Peyer's patch (tissue), 4 donors: ENCODE data around the gene TSTD2. TPM values are rescaled to one million over a fixed set of nuclear protein-coding genes. Genes with fewer than 3 reads are reported as not detected.
"Not testable (repeated sequence)": the region's sequence is repeated elsewhere in the genome, so short reads cannot be mapped to it uniquely, and the experiment has no call there.

ENCODE experiments used
- DNase-seq, 3 donors: peaks; one replicate each; pipeline ENCODE4 v3.0.0-alpha.2; 2017 to 2019
- H3K27ac ChIP-seq, 4 donors: fragments of 200-600 bp; sonication (generic); one replicate each; pipeline ENCODE4 v1.5.1; 2016 to 2019
- H3K27me3 ChIP-seq, 2 donors: fragments of 200-600 bp; sonication (generic); one replicate each; pipeline ENCODE4 v1.5.1; 2019
- H3K36me3 ChIP-seq, 3 donors: fragments of 200-600 bp; sonication (generic); one replicate each; pipeline ENCODE4 v1.5.1; 2016 to 2019
- H3K4me1 ChIP-seq, 4 donors: fragments of 200-600 bp; sonication (generic); one replicate each; pipeline ENCODE4 v1.5.1; 2016 to 2019
- H3K4me3 ChIP-seq, 4 donors: fragments of 200-600 bp; sonication (generic); 1 replicate in 3 of 4; 2 replicates in 1 of 4; pipeline ENCODE4 v1.5.1; 2016 to 2019; ENCODE audit warnings: mild to moderate bottlenecking in 1 of 4
- H3K9me3 ChIP-seq, 4 donors: fragments of 200-600 bp; sonication (generic); one replicate each; pipeline ENCODE4 v1.5.1; 2016 to 2019; ENCODE audit warnings: mild to moderate bottlenecking in 1 of 4
- CTCF ChIP-seq, 6 experiments: fragments of 450-650 bp in 4 of 6; fragments of 200-600 bp in 2 of 6; sonication (generic) in 1 of 6; IDR thresholded peaks; one replicate each; pipeline ENCODE4 v1.5.1; 2017 to 2019; ENCODE audit warnings: antibody characterized with exemption in 6 of 6, mild to moderate bottlenecking in 3 of 6, moderate library complexity in 1 of 6
- POLR2A ChIP-seq, 2 donors: fragments of 450-650 bp; IDR thresholded peaks; one replicate each; pipeline ENCODE4 v1.5.1; 2017; ENCODE audit warnings: antibody characterized with exemption in 2 of 2, mild to moderate bottlenecking in 2 of 2, moderate library complexity in 2 of 2
- total RNA-seq, 4 donors: library from RNA; depleted of rRNA; stranded (reverse); fragments of >200 nt; gene quantifications; one replicate each; pipeline ENCODE4 v1.1.0, GENCODE V29; 2016

The TSTD2 gene
- total RNA-seq, 4 donors from 2014 or later = 17.2 to 32.2 (median 21.8) TPM

GRCh38 chr9:97591535-97591934 is 41.6 kb downstream of the TSTD2 start:
- H3K27me3 ChIP-seq = no peaks in the 10 kb centered on the region
- DNase-seq = no peak
- no peak overlapping the region for H3K4me3 ChIP-seq
- H3K36me3 ChIP-seq = no peaks in the 10 kb centered on the region
- H3K4me1 ChIP-seq = no peaks in the 10 kb centered on the region
- no peak for TF ChIP-seq POLR2A (IDR thresholded peaks at IDR 0.05)
- TF ChIP-seq CTCF (IDR thresholded peaks at IDR 0.05) = no peak
- H3K9me3 ChIP-seq = no peaks in the 10 kb centered on the region
- H3K27ac ChIP-seq = no peak overlapping the region

- DNase-seq, H3K4me3 ChIP-seq, H3K9me3 ChIP-seq, H3K27ac ChIP-seq, H3K4me1 ChIP-seq, H3K36me3 ChIP-seq, H3K27me3 ChIP-seq: not testable (repeated sequence)
These were observed 46.3 kb downstream of the TSTD2 start for GRCh38 chr9:97586909-97587308.

GRCh38 chr9:97584778-97585177 is 48.4 kb downstream of the TSTD2 start:
- not testable (repeated sequence) for H3K27ac ChIP-seq, H3K4me3 ChIP-seq, H3K27me3 ChIP-seq, DNase-seq, H3K4me1 ChIP-seq, H3K9me3 ChIP-seq, H3K36me3 ChIP-seq

- not testable (repeated sequence) for H3K4me1 ChIP-seq, DNase-seq
These were observed 51.6 kb downstream of the TSTD2 start for GRCh38 chr9:97581590-97581989.

GRCh38 chr9:97579914-97580313 is 53.3 kb downstream of the TSTD2 start:
- peak in 1 of 3 donors; percentile 17 for DNase-seq
- Histone ChIP-seq H3K36me3 (no peaks in the 10 kb centered on the region), H3K27me3 (no peaks in the 10 kb centered on the region), H3K4me3 (no peak overlapping the region), H3K4me1 (no peaks in the 10 kb centered on the region), H3K27ac (no peak overlapping the region), H3K9me3 (no peaks in the 10 kb centered on the region)
- no peak for TF ChIP-seq POLR2A (IDR thresholded peaks at IDR 0.05)
- no peak for TF ChIP-seq CTCF (IDR thresholded peaks at IDR 0.05)

More at GRCh38 chr9:97581590-97581989, 51.6 kb downstream of the TSTD2 start:
- not testable (repeated sequence) for H3K4me3 ChIP-seq, H3K27ac ChIP-seq, H3K36me3 ChIP-seq, H3K9me3 ChIP-seq, H3K27me3 ChIP-seq

GRCh38 chr9:97578846-97579245 is 54.3 kb downstream of the TSTD2 start:
- H3K4me1 ChIP-seq = no peaks in the 10 kb centered on the region
- H3K4me3 ChIP-seq = no peak overlapping the region
- no peaks in the 10 kb centered on the region for H3K9me3 ChIP-seq
- peak in 1 of 3 donors; percentile 30 for DNase-seq
- H3K27me3 ChIP-seq = no peaks in the 10 kb centered on the region
- H3K27ac ChIP-seq = no peak overlapping the region
- TF ChIP-seq POLR2A (IDR thresholded peaks at IDR 0.05) (no peak), CTCF (IDR thresholded peaks at IDR 0.05) (no peak)
- H3K36me3 ChIP-seq = no peaks in the 10 kb centered on the region

GRCh38 chr9:97577051-97577450 is 56.1 kb downstream of the TSTD2 start:
- Histone ChIP-seq H3K4me1 (no peaks in the 10 kb centered on the region), H3K4me3 (no peak overlapping the region), H3K9me3 (no peaks in the 10 kb centered on the region), H3K27me3 (no peaks in the 10 kb centered on the region), H3K27ac (no peak overlapping the region), H3K36me3 (no peaks in the 10 kb centered on the region)
- TF ChIP-seq CTCF (IDR thresholded peaks at IDR 0.05) (no peak), POLR2A (IDR thresholded peaks at IDR 0.05) (no peak)
- peak in 1 of 3 donors; percentile 38 for DNase-seq
